ENCODE results near the gene ATIC.
A peak's percentile ranks its signal among the peaks of the same experiment; 100 is the strongest.

The ATIC gene

DNA sequence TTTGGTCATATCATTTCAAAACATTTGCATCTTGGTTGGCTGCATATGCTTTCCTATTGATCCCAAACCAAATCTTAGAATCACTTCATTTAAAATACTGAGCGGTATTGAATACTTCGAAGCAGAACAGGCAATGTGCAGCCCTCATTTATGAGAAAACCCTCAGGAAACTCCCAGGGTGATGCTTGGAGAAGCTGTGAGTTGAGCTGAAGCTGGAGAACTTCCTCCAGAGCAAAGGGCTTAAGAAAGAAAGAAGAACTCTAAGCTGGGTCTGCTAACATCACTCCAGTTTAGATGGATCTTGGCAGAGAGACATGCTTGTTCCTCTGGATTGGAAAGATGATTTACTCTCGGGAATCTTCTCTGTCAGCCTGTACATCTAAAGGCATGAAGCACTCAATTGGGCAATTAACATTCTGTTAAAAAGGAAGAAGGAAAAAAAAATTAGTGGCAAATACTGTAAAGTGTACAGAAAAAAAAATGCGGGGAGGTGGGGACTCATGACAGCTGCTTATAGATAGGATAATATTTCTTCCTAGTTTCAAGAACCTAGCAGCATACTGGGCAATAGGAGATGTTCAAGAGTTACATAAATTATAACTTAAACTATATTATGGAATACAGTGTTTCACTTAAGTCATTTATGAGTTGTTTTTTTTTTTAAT is 49.5 kb downstream of the ATIC start:
- no peak for DNase-seq (ENCODE audit: low read depth)

DNA sequence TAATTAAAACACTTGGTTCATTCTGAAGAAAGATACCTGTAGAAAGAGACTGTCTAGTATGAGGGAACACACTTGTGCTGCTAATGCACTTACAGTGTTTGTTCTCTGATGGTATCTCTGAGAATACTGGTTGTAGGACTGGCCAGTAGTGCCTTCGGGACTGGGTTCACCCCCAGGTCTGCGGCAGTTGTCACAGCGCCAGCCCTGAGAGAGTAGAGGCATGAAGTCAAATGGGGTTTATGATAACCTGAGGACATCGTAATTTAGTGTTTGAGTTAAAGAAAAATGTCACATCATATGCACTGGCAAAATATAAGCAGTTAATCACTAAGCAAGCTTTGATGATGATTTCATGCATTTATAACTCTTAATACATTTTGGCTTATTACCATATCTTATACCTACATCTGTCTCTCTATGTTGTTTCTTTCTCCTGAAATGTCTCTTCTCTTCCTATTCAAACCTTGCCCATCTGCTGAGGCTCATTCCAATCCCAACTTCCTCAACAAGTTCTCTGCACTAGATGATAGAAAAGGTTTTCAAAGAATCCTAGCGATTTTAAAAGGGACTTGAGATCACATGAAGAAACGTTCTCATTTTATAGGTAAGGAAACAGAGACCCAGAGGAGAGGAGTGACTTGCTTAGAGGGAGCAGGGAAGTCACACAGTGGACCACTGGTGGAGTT is 50.2 kb downstream of the ATIC start:
- DNase-seq (ENCODE audit: low read depth), result no peak

DNA sequence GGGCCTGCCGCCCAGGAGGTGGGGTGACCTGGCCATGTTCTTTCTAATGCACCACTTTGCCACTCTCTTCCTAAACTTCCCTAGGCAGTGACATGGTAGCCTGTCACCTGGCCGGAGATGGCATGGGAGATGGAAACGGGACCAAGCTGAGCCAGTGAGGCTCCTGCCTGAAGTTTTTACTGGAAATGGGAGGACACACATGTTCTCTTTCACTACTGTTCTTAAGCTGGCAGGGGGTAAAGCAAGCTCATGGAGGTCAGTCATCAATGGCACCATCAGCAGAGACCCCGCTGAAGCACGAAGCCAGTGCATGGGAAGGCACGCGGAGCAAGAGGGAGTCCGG is 50.7 kb downstream of the ATIC start:
- DNase-seq (ENCODE audit: low read depth), result no peak

DNA sequence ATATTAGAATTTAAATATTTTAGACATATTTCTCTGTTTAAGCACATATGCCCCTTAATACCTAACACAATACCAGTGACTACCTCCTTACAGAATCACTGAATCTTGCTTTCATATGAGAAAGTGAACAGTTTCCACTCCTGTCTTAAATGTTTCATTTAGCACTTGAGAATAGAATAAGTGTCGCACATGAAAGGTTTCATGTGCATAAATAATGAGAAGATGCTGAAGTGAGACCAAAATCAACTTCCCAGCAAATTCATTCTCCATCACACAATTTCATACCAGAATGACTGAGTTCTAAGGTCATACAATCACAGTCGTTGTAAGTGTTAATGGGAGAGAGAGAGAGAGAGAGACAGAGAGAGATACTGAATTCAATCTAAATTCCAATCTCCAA is 51.2 kb downstream of the ATIC start:
- no peak for DNase-seq (ENCODE audit: low read depth)

DNA sequence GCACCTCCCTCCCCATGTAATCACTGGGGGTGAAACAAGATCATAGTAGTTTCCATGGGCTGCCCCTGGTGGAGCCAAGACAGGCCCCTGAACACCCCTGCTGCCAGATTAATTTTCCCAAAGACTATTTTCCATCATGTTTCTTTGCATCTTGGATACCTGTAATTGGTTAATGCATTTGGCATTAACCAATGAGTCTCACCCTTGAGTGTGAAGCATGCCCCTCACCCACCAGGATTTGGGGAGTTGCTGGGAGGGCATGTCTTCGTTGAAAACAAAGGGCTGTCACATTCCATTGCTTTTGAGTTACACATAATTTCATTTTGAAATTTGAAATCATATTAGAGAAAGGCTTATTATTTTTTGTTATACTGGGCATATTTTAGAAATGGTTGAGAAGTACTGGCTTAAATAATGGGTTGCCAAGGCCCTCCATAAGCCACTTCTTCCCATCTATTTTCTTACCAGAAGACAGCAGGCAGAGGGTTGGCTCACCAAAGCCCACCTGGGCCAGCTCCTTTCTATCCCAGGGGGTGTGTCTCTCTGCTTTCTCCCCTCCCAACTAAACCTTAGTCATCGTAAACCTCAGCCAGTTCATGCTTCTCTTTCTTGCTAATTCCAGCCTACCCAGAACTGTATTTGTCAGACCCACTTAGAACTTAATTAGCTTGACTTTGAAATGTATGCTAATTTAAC is 51.8 kb downstream of the ATIC start:
- DNase-seq (ENCODE audit: low read depth), result peak; percentile 12

DNA sequence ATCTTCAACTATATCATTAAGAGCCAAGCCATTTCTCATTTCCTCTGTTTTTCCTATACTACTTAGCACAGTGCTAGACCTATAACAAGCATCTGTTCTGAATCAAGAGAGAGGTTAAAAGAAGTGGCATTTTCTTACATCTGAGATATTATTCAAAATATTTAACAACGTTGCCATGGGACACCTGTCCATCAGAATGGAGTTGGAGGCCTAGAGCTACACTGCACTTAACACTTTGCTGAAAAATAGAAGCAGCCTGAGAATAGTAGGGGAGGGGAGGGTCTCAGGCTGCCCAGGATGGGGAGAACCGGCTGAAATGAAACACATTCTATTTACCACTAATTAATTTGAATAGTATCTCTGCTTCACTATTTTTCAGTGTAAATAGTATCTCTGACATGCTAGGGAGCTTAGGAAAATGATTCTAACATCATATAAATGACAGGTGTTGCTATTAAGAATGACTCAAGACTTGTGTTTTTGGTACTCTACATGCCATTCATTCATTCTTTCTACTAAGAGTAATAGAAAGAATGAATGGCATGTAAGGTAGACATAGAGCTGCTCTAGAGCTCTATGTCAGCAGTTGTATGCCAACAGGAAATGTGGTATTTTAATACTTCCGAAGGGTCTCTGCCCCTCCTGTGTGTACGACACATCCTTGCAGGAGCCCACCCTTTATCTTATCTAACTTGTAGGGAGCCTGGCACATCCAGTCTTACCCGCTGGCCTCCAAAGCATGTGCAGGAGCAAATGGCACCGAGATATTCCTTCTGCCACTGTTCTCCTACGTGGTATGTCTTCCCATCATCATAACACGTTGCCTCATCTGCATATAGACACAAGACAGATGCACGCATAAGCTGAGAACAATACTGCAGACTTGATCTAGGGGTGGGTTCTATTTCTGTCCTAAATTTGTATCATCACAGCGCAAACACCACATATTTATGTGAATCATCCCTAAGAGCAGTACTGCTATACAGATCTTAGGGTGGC is 52.6 kb downstream of the ATIC start:
- DNase-seq (ENCODE audit: low read depth), result no peak

DNA sequence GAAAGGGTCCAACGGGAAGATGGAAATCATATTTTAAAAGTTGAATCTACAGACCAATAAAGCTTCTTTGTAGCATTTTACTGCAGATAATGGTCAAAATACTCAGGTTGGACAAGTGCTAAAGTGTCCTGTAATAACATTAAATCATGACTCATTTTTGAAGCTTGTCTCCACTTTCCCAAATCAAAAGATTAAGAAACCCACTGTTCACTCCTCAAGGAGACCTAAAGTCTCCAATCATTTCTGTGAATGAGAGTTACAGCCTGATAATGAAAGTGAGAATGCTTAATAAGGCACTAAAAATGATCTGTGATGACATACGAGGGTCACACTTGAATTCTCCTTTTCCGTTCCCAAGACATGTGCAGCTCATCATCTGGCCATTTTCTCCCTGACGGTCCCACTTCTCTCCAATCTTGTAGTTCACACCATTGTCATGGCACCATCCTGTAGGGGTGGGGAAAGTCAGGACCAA is 53.4 kb downstream of the ATIC start:
- no peak for DNase-seq (ENCODE audit: low read depth)

DNA sequence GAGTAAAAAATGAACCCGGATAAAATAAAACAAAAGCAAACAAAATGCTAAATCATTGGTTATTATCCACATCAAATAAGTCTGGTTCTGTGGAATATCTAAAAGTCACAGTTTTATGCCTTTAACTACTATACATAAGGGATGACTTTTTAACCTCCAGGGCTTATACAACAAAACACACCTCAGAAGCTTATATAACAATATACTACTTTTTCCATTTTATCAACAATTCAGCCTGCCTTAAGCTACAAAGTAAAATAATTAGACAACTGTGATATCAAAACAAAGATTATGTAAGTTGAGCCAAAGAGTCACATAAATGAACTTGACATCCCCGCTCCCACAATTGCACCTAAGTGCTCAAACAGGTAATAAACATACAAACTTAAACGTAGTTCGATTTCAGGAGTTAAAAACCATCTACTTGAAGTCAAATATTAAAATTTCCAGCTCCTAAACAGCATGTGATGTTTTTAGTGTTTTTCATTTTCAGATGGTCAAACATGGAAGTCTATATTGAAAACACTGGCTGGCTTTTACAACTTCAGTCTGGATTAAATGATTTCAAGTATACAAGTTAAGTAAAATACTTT is 54.7 kb downstream of the ATIC start:
- DNase-seq (ENCODE audit: low read depth), result no peak

DNA sequence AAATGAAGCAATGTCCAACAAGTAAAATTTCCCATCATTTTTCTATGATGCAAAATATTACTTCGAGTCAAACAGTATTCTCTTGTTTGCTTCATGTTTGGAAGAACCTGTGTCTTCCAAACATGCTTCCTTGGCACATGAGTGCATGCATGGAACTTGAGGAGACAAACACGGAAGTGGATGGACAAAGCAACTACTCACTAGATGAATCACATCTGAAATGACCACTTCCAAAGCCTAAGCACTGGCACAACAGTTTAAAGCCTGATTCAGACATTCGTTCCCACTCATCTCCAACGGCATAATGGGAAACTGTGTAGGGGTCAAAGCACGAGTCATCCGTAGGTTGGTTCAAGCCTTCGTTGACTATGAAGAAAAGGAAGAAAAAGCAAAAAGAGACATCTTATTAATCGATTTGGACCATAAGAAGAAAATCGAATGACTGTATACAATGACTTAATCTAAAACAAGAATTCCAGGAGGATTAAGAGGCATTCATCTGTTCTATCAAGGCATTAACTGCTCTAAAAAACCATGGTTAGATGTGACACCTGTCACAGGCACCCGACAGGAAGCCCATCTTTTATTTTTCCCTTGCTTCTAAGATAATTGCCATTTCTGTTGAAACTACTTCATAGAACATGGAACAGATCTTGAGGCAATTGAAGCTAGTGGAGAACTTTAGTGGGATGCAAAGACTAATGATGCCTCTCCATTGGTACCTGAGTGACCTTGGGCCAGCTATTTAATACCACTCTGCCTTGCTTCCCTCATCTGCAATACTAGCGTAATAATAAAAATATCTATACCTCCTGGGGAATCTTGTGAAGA is 56.0 kb downstream of the ATIC start:
- DNase-seq (ENCODE audit: low read depth), result peak; percentile 84

DNA sequence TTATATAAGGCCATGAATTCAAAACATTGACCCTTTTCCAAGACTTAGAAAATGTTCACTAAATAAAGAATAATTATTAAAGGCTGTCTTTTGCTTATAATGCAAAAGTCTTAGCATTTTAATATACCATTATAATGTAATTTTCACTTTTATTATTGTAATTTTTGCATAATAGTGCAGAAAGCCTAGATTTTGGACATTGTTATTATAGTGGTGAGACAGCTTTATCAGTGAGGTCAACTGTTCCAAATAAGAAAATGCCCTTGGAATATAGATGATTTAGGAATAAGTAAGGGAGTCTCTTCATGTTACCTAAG is 56.6 kb downstream of the ATIC start:
- no peak for DNase-seq (ENCODE audit: low read depth)

DNA sequence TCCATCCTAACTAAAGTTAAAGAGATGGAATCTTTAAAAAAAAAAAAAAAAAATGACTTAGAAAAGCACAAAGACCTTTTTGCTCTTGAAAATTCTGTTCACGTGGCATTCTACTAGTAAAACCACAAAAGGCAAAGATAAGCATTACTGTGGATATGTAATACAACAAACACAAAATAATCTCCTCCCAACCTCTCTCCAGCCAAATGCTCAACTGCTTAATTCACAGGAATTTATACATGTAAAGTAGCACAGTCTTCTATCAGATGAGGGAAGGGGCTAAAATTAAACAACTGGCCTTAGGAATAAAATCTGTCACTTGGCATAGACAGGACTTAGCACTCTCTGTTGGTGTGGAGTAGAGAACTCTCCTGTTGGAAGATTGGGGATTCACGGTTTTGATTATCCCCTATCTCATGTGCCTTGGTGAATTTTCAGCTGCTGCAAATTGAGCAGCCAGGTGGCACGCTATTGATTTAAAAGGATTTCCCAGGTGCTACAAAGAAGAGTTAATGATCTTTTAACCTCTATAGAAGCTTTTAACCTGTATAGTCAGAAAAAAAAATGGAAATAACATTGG is 57.4 kb downstream of the ATIC start:
- no peak for DNase-seq (ENCODE audit: low read depth)

DNA sequence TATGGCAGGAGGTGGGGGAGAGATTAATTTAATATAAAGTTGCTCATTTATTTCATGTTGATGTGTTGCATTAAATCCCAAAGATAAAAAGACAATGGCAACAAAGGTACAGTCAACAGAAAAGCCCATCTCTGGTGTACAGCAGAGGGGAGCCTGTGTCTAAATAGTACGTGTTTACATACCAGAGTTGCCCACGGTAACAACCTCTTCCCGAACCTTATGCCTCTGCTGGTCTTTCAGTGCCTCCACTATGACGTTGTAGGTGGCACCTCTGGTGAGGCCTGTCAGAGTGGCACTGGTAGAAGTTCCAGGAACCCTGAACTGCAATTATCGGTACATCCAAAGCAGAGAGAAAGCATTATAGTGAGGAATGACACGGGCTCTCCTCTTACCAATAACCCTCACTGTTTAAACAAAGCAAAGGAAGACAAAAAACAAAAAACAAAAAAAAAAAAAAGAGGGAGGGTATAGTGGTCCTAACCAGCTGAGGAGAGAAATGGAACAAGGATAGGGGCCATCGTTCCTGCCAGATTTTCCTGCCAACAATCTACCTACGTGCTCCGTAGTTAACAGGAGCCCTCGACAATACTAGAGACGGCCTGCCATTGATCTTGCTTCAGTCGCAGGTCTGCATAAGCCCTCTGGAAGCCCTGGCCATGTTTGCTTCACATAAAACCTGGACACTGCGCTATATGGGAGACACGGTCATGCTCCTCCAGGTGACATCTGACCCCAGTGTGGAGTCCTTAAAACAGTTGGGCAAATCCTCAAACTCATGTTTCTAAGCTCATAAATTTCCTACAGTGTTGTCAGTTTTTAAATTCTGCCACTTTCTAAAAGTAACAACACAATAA is 58.5 kb downstream of the ATIC start:
- no peak for DNase-seq (ENCODE audit: low read depth)

DNA sequence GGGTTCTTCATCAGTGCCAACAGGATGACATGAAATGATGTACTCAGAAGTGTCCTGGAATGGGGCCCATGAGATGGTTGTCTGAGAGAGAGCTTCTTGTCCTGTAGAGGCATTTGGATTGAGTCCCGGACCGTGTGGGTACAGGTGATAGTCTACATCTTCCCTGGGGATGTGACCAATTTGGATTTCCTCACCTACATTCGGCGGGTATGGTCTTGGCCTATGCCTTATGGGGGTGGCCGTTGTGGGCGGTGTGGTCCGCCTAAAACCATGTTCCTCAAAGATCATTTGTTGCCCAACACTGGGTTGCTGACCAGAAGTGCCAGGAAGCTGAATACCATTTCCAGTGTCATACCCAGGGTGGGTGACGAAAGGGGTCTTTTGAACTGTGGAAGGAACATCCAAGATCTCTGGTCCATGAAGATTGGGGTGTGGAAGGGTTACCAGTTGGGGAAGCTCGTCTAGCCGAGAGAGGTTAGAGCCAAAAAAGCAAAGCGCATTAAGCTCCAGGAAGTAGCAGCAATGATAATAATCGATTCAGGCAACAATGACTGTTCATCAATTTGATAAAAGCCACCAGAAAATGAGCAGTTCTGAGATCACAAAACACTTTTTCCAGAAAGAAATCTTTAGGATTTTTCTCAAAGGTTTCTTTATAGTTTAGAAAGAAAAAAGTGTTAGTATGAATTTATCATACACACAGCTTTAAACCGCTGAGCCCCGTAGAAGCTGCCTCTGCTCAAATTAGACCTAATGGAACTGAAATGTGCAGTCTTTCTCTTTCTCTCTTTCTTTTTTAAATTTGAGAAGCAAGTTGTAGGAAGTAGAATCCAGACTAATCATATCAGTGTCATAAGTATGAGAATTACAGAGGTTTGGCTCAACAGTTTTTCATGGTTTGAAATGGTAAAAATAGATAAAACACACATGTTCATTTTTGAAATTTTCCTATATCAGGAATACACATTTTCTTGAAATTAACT is 60.3 kb downstream of the ATIC start:
- DNase-seq (ENCODE audit: low read depth), result no peak

DNA sequence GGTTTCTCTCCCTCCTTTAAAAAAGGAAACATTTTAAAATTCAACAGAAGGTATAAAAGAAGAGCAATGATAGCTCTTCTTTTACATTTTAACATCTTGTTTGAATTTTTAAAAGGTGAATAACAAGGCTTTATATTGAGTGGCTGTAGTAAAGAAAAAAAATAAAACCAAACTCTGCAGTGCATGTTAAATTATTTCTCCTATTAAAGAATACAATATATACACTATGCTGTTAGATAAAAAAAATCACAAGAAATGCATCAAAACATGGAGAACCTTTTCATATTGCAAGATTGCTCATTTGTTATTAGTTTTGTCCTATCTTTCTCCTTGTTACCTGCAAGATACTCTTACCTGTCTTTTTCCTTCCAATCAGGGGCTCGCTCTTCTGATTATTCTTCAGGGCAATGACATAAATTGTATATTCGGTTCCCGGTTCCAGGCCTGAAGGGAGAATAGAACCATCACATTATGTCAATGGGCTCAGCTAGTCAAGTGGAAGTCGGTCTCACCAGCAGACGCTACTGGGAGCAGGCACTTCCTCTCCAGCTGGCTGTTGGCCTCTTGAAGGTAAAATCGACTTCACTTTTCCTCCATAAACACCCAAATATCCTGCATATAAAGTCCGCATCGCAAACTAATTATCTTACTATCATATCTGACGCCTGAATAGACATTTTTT is 61.2 kb downstream of the ATIC start:
- no peak for DNase-seq (ENCODE audit: low read depth)

DNA sequence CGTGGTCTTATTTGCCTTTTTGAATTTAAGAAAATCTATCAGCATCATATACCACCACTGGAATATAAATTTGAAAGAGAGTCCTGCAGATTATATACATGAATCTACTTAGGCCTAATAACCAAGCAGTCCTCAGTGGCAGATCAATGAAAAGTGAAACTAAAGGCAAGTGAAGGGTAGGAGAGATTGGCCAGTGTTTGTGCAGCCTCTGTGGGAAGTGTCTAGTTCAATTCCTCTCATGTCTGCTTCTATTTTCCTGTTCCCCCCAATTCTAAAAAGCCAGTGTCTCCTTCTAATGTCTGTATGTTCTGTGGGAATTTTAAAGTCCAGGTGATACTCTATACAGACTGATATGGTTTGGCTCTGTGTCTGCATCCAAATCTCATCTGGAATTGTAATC is 62.1 kb downstream of the ATIC start:
- no peak for DNase-seq (ENCODE audit: low read depth)

DNA sequence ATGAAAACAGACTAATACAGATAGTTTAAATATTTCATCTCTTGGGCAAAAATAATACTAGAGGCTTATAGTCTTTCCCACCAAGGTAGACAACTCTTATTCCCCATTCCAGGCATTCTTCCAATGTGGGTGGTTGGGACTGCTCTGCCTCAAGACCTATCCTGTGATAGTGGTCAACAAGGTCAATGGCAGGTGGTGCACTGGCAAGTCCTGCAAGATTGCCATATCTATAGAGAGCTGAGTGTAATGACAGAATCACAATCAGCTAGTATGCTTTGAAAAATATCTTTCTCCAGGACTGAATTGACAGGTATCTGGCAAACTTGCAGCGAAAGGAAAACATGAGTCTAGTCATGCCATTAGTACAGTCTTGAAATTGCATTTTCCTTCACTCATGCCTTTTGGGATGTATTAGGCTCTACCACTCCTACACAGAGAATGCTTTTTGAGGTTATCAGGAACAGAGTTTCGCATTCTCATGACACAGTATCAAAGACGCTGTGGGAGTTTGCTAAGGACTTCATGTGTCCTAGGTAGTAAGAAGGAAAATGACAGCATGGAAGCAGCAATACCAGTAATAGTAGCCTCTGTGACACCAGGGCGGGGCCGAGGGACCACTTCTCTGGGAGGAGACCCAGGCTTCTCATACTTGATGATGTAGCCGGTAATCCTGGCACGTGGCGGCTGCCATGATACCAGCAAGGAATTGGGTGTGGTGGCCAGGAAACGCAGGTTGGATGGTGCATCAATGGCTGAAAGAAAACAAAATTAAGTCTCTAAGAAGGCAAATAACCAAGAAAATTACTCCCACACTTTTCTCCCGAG is 63.0 kb downstream of the ATIC start:
- no peak for DNase-seq (ENCODE audit: low read depth)

DNA sequence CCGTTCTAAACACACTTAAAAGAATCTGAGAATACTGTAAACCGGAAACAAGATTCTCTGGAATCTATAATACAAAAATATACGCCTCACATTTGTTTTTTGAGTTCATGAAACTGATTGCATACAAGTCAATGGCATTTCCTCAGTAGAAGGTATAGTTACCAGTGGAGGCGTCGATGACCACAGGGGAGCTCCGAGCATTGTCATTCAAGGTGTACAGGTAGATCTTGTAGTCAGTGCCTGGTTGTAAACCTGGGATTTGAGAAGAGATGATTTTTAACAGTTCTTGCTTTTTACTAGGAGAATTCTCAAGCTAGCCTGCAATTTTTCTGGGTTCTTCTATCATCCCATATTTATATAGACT is 63.6 kb downstream of the ATIC start:
- DNase-seq (ENCODE audit: low read depth), result no peak

Measured in ELR (cell line).